ENCODE measurements around the gene SMTNL2.
"Not testable (repeated sequence)": the region's sequence is repeated elsewhere in the genome, so short reads cannot be mapped to it uniquely, and the experiment has no call there.

SMTNL2 gene

GRCh38 chr17:4602041-4602440 lies 17.7 kb downstream of the SMTNL2 start:
- no peak for DNase-seq (ENCODE audit: low read depth in 2 of 2)

DNA sequence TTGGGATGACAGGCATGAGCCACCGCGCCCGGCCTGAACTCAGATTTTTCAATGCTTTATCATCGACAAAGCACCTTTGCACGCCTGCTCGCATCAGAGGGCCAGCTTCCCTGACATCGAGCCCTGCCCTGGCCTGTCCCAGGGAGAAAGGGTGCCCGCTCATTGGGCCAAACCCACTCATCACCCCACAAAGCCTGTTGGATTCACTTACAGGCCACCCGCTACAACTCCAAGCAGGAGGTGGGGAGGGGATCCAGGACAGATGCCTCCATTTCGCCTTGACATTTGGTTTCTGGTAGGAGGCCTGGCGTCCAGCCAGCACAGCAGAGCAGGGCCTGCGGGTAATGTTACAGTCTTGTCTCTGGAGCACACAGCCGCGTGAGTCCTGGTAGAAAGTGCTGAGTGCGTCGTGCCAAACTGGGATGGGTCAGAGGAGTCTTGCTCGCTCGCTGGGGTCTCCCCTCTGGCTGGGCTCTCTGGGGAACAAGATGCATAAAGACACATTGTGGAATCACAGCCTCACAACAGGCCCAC lies 19.8 kb downstream of the SMTNL2 start:
- no peak for DNase-seq (ENCODE audit: low read depth in 2 of 2)

DNA sequence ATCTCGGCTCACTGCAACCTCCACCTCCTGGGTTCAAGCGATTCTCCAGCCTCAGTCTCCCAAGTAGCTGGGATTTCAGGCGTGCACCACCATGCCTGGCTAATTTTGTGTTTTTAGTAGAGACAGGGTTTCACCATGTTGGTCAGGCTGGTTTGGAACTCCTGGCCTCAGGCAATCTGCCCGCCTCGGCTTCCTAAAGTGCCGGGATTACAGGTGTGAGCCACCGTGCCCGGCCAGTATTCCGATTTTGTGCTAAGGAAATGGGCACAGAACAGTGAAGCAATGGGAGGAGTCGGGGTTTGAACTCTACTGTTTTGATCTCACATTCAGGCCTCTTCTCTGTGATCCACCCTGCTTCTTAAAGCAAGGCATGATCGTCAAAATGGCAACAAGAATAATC lies 20.4 kb downstream of the SMTNL2 start:
- DNase-seq (ENCODE audit: low read depth in 2 of 2) = not testable (repeated sequence)

GRCh38 chr17:4605826-4606225 lies 21.5 kb downstream of the SMTNL2 start:
- DNase-seq (ENCODE audit: low read depth in 2 of 2) = no peak

DNA sequence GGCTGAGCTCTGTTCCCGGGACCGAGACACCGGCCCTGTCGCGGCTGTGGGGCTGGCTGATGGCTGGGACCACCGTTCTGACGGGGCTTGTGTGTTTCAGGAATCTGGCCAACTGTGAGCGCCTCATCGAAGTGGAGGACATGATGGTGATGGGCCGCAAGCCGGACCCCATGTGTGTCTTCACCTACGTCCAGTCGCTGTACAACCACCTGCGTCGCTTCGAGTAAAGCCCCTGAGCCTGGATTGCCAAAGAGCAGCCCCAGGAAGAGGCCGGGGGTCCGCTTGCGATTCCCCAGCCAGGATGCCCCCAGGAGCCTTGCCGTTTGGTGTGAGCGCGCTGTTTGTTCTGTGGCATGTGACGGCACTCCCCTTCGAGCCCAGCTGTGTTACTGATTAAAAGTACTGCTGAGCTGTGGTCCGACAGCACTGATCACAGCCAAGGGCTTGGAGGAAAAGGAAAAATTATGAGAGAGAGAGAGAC lies 23.0 kb downstream of the SMTNL2 start:
- no peak for DNase-seq (ENCODE audit: low read depth in 2 of 2)

- no peak for DNase-seq (ENCODE audit: low read depth in 2 of 2)
Observed at GRCh38 chr17:4607773-4608187, 23.5 kb downstream of the SMTNL2 start.

DNA sequence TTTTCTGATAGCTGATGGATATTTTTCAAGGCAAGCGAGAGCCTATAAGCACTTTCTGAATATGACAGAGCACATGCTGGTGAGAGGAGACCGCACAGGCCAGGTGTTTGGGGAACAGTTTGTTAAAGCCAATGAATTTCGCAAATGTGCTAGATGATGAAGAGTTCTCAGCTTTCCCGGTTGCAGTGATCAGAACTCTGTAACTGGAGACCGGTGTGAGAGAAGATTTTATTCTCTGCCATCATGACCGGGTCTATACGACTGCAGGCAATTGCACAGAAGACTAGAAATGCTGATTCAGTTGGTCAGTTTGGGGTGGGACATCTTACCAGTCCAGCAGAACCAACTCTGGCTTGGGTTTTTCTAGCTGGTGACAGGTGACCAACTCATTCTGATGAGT lies 25.4 kb downstream of the SMTNL2 start:
- DNase-seq (ENCODE audit: low read depth in 2 of 2) = no peak

DNA sequence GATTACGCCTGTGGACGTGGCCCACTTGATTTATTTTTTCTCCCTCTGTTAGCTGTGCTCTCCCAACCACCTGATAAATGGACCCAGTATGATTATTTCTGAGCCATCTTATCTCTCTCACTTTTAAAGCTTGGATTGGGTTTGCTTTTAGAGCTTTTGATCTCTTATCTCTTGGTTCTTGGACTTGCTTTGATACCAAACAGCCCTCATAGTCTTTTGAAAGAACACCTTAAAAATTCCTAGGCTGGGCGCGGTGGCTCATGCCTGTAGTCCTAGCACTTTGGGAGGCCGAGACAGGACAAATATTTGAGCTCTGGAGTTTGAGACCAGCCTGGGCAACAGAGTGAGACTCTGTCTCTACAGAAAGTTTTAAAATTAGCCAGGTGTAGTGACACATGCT lies 25.8 kb downstream of the SMTNL2 start:
- no peak for DNase-seq (ENCODE audit: low read depth in 2 of 2)

DNA sequence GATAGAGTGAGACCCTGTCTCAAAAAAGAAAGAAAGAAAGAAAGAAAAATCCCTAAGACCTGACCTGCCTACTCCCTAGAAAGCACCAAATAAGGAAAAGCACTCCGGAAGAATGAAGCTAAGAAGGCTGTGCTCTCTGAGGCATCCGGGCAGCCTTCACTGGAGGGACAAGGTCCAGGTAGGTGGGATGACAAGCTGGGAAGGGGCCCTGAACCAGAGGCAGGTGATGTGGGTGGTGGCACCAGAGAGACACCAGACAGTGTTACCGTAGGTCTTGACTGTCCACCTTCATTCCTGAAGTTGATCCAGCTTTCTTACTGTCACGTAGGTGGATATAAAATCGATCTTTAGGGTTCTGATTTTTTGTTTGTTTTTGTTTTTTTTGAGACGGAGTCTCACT lies 26.3 kb downstream of the SMTNL2 start:
- no peak for DNase-seq (ENCODE audit: low read depth in 2 of 2)

DNA sequence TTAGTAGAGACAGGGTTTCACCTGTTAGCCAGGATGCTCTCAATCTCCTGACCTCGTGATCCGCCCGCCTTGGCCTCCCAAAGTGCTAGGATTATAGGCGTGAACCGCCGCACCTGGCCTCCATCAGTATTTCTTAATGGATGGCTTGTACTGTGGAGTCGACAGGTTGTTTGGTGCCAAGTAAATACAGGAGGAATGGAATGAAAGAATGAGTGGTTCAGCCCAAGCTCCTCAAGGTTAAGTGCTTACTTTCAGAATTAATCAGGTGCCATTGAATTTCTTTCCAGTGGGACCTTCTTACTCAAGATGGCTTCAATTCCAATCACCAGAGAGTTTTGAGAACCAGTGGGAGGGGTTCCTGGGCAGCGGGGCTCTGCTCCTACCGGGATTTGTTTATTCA lies 32.1 kb downstream of the SMTNL2 start:
- DNase-seq (ENCODE audit: low read depth in 2 of 2) = no peak

- no peak for DNase-seq (ENCODE audit: low read depth in 2 of 2)
Observed at GRCh38 chr17:4617090-4617489, 32.8 kb downstream of the SMTNL2 start.

DNA sequence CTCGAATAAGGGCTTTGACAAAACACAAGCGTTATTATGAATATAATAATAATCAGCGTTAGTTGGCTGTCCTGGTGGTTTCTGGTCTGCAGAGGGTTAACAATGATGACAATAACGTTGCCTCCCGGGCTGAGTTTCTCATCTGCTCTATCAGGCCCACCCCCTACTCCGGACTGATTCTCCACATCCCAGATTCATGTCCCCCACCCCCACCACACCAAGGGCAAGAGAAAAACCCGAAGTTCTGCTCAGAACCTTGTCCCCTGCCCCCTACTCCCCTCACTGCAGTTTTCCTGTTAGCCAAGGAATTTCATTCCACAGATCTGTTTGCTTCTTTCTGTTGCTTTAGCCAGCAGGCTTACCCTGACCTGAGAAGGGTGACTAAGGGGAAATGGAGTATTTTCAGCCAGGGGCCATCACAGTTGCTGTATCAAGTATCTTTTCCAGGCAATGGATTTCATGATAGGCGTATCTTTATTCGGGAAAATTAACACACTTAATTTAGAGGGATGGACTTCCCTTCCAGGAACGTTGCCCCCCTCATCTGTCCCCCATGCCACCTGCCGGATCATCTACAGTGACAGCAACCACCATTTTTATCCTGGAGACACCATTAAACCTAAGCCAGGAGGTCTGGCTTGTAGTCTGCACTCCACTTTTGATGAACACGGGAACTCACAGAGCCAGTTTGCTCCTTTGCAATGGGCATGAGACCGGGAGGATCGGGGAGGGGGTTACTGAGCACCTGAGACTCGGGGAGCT lies 33.4 kb downstream of the SMTNL2 start:
- DNase-seq (ENCODE audit: low read depth in 2 of 2) = no peak

- no peak for DNase-seq (ENCODE audit: low read depth in 2 of 2)
Observed at GRCh38 chr17:4620531-4621101, 36.3 kb downstream of the SMTNL2 start.

DNA sequence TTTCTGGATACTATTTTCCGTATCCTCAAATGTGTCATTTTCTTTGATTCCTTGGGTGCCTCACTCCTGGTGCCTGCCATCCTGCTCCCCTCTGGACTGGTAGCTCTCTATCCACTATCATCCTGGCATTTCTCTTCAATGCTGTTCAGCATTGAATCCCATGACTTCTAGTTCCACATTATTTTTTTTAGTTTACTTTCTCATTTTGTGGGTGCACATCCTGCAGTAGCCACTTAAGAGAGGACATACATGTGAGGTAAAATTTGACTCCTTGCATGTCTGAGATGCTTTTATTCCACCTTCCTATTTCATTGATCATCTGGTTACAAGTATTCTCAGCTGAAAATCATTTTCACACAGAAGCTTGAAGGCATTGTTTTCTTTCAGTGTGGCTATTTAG lies 38.0 kb downstream of the SMTNL2 start:
- DNase-seq (ENCODE audit: low read depth in 2 of 2) = no peak

GRCh38 chr17:4623249-4623648 lies 38.9 kb downstream of the SMTNL2 start:
- DNase-seq (ENCODE audit: low read depth in 2 of 2) = no peak

- not testable (repeated sequence) for DNase-seq (ENCODE audit: low read depth in 2 of 2)
Observed at GRCh38 chr17:4624451-4624911, 40.2 kb downstream of the SMTNL2 start.

DNA sequence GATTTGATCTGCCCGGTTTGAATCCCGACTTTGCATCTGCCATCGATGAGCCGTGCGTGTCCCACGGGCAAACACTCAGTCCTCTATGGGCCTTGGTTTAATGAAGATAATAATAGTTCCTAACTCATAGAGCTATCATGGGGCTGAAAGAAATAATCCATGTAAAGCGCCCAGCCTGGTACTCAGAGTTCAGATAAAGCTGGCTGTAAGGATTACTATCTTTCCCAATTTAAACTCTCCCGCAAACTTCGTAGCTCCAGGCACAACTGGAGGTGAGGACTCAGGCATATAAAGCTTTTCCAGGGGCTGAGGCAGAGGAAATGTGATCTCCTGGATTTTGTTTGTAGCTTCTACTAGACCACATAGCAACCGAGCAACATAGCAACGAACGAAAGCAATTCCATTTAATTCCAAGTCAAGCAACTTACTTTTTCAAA lies 40.9 kb downstream of the SMTNL2 start:
- no peak for DNase-seq (ENCODE audit: low read depth in 2 of 2)

- DNase-seq (ENCODE audit: low read depth in 2 of 2) = no peak
Observed at GRCh38 chr17:4626734-4627256, 42.5 kb downstream of the SMTNL2 start.

GRCh38 chr17:4631431-4631830 lies 47.1 kb downstream of the SMTNL2 start:
- DNase-seq (ENCODE audit: low read depth in 2 of 2) = no peak

GRCh38 chr17:4631836-4632580 lies 47.7 kb downstream of the SMTNL2 start:
- DNase-seq (ENCODE audit: low read depth in 2 of 2) = no peak

DNA sequence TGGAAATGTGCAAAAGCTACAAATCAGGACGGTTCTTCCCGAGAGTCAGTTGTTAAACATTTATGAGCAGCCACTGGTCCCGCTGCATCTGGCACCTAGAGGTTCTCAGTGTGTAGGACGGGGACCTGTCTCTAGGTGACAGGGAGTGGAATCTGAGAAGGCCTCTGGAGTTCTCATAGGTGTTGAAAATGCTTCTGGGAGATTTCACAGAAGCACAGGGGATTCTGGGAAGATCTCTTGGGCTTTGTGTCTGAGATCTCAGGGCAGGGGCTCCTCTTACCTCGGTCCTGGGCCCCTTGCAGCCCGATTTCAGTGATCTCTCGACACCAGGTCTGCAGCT lies 48.2 kb downstream of the SMTNL2 start:
- DNase-seq (ENCODE audit: low read depth in 2 of 2) = no peak

DNA sequence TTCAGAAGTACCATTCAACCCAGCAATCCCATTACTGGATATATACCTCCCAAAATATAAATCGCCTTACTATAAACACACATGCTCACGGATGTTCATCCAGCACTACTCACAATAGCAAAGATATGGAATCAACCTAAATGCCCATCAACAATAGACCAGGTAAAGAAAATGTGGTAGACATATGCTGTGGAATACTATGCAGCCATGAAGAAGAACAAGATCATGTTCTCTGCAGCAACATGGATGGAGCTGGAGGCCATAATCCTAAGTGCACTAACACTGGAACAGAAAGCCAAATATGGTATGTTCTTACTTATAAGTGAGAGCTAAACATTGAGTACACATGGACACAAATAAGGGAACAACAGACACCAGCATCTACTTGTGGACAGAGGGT lies 49.3 kb downstream of the SMTNL2 start:
- DNase-seq (ENCODE audit: low read depth in 2 of 2) = no peak
